ENCODE data around the gene TRIM71.

The TRIM71 gene

DNA sequence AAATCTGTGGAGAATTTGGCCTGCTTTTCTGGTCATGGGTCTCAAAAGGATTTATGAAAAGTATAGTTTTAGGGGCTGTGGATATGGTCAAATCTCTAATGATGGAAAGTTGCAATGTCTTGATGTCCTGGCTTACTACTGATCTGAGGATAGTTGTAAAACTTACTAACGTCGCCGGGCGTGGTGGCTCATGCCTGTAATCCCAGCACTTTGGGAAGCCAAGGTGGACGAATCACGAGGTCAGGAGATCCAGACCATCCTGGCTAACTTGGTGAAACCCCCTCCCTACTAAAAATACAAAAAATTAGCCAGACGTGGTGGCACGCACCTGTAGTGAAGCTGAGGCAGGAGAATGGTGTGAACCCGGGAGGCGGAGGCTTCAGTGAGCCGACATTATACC is 19.6 kb downstream of the TRIM71 start:
- Histone ChIP-seq H3K27ac (ENCODE audit: low read depth, low read length) (no peak overlapping the region), H3K4me3 (ENCODE audit: low read depth in 1 of 2, low read length in 2 of 2) (no peak overlapping the region), H3K4me1 (ENCODE audit: insufficient read depth, low read length) (no peaks in the 10 kb centered on the region), H3K9me3 (ENCODE audit: low read length) (no peaks in the 10 kb centered on the region), H3K27me3 (ENCODE audit: control insufficient read depth in 1 of 2, insufficient read depth in 2 of 2, low read length in 2 of 2) (no peaks in the 10 kb centered on the region), H3K36me3 (ENCODE audit: insufficient read depth, low read length) (no peaks in the 10 kb centered on the region), H3K9ac (ENCODE audit: low read length) (no peak overlapping the region)

DNA sequence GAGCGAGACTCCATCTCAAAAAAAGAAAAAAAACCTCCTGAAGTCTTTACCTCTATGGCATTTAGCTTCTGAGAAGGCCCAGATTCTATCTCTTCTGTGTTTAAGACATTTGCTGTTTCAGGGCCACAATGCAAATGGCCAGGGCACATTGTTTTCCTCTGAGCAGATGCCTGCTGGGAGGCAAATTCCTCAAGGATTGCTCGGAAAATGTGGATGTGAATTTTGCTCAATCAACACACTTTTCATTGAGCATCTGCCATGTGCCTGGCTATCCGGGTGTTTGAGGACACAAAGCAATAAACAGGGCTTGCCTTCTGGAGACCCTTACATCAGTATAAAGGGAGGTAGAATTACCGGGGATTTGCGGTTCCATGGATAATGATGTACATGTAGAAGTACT is 20.0 kb downstream of the TRIM71 start:
- H3K4me3 ChIP-seq (ENCODE audit: low read depth in 1 of 2, low read length in 2 of 2): no peak overlapping the region

DNA sequence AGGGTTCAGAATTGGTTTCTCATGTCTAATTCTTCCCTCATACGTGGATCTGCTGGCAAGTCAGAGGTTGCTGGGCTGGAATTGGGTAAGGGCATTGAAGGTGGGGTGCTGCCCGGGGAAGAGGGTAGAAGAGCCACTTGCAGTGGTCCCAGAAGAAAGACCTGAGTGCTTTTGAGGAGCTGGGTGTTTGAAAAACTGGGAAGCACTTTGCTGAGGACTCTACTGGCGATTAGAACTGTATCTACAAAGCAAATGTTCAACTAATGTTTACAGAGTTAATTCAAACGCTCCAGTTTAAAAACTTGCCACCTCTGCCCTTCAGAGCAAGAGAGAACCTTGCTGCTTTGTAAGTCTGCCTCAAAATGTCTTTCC is 21.9 kb downstream of the TRIM71 start:
- H3K27ac ChIP-seq (ENCODE audit: low read depth, low read length): no peak overlapping the region
- H3K9ac ChIP-seq (ENCODE audit: low read length): no peak overlapping the region
- no peaks in the 10 kb centered on the region for H3K9me3 ChIP-seq (ENCODE audit: low read length)
- H3K4me3 ChIP-seq (ENCODE audit: low read depth in 1 of 2, low read length in 2 of 2): no peak overlapping the region
- no peaks in the 10 kb centered on the region for H3K4me1 ChIP-seq (ENCODE audit: insufficient read depth, low read length)
- H3K36me3 ChIP-seq (ENCODE audit: insufficient read depth, low read length): no peaks in the 10 kb centered on the region
- no peaks in the 10 kb centered on the region for H3K27me3 ChIP-seq (ENCODE audit: control insufficient read depth in 1 of 2, insufficient read depth in 2 of 2, low read length in 2 of 2)

More for the DNA sequence above, 20.0 kb downstream of the TRIM71 start:
- no peaks in the 10 kb centered on the region for H3K9me3 ChIP-seq (ENCODE audit: low read length)
- H3K4me1 ChIP-seq (ENCODE audit: insufficient read depth, low read length): no peaks in the 10 kb centered on the region
- no peaks in the 10 kb centered on the region for H3K36me3 ChIP-seq (ENCODE audit: insufficient read depth, low read length)
- H3K9ac ChIP-seq (ENCODE audit: low read length): no peak overlapping the region
- no peak overlapping the region for H3K27ac ChIP-seq (ENCODE audit: low read depth, low read length)
- H3K27me3 ChIP-seq (ENCODE audit: control insufficient read depth in 1 of 2, insufficient read depth in 2 of 2, low read length in 2 of 2): no peaks in the 10 kb centered on the region

DNA sequence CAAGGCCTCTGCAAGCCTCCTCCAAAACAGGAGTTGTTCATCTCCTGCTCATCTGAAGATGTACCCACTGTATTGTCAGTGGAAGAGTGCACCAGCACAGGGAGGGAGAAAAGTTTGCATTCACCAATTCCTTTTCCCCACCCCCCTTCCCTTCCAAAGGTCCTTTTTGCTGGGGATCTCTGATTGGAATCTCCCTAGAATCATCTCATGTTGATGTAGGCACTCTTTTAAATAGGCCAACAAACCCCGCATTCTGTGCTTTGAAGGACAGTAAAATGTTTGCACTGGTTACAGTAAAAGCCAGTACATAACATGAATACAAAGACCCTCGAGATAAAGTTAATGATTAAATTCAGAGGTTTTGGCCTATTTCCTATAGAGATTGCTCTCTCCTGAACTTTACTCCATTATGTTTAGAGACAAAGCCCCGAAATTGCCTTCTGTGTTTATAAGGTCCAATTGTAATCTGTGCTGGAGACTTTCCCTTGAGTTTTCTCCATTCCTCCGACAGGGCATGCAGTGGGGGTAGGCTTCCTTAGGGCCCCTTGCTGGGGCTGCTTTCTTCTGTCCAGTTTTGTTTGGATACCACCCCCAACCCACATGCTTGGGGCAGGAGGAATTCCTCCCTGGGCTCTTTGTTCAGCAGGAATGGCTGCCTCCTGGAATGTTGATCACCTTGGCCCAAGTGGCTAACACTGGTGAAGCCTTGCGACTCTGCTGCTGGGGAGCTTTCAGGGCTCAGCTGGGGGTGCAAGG is 22.5 kb downstream of the TRIM71 start:
- Histone ChIP-seq H3K36me3 (ENCODE audit: insufficient read depth, low read length) (no peaks in the 10 kb centered on the region), H3K27ac (ENCODE audit: low read depth, low read length) (no peak overlapping the region), H3K9me3 (ENCODE audit: low read length) (no peaks in the 10 kb centered on the region), H3K27me3 (ENCODE audit: control insufficient read depth in 1 of 2, insufficient read depth in 2 of 2, low read length in 2 of 2) (no peaks in the 10 kb centered on the region), H3K4me3 (ENCODE audit: low read depth in 1 of 2, low read length in 2 of 2) (no peak overlapping the region), H3K4me1 (ENCODE audit: insufficient read depth, low read length) (no peaks in the 10 kb centered on the region), H3K9ac (ENCODE audit: low read length) (no peak overlapping the region)

DNA sequence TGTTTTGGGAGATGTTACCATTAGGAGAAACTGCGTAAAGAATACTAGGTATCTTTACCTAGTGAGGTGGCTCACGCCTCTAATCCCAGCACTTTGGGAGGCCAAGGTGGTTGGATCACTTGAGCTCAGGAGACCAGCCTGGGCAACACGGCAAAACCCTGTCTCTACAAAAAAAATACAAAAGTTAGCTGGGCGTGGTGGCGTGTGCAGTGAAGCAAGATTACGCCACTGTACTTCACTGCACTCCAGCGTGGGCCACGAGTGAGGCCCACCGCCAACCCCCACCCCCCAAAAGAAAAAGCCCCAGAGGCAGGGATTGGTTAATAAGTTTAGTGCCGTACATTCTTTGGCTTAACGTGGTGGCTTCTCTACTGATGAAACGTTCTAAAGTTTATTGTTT is 23.5 kb downstream of the TRIM71 start:
- H3K9me3 ChIP-seq (ENCODE audit: low read length): no peaks in the 10 kb centered on the region
- H3K9ac ChIP-seq (ENCODE audit: low read length): no peak overlapping the region
- H3K36me3 ChIP-seq (ENCODE audit: insufficient read depth, low read length): no peaks in the 10 kb centered on the region
- no peaks in the 10 kb centered on the region for H3K27me3 ChIP-seq (ENCODE audit: control insufficient read depth in 1 of 2, insufficient read depth in 2 of 2, low read length in 2 of 2)
- no peaks in the 10 kb centered on the region for H3K4me1 ChIP-seq (ENCODE audit: insufficient read depth, low read length)
- no peak overlapping the region for H3K27ac ChIP-seq (ENCODE audit: low read depth, low read length)
- H3K4me3 ChIP-seq (ENCODE audit: low read depth in 1 of 2, low read length in 2 of 2): no peak overlapping the region

DNA sequence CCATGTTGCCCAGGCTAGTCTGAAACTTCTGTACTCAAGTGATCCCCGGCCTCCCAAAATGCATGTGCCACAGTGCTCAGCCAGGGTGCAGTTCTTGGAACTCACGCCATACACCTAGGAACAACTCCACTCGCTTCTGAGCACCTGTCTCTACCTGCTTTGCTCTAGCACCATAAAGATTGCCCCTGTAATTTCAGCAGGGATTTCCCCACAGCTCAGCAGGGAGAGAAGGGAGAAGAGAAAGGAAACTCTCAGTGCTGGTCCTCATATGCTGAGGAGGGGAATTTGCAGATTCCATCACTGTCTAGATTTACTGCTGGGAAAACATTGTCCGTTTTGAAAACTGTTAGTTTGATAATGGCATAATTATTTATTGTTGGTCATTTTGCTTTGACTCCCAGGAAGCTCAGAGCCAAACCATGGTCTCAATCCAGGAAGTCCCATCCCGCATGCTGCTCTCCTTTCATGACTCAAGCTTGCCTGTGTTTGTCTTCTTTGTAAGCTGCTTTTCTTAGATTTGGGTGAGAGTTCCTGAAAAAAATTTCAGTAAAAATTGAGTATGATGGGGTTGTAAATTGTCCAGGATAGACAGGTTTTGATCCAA is 24.2 kb downstream of the TRIM71 start:
- Histone ChIP-seq H3K27me3 (ENCODE audit: control insufficient read depth in 1 of 2, insufficient read depth in 2 of 2, low read length in 2 of 2) (no peaks in the 10 kb centered on the region), H3K9ac (ENCODE audit: low read length) (no peak overlapping the region), H3K27ac (ENCODE audit: low read depth, low read length) (no peak overlapping the region), H3K4me1 (ENCODE audit: insufficient read depth, low read length) (no peaks in the 10 kb centered on the region), H3K4me3 (ENCODE audit: low read depth in 1 of 2, low read length in 2 of 2) (no peak overlapping the region), H3K9me3 (ENCODE audit: low read length) (no peaks in the 10 kb centered on the region), H3K36me3 (ENCODE audit: insufficient read depth, low read length) (no peaks in the 10 kb centered on the region)

DNA sequence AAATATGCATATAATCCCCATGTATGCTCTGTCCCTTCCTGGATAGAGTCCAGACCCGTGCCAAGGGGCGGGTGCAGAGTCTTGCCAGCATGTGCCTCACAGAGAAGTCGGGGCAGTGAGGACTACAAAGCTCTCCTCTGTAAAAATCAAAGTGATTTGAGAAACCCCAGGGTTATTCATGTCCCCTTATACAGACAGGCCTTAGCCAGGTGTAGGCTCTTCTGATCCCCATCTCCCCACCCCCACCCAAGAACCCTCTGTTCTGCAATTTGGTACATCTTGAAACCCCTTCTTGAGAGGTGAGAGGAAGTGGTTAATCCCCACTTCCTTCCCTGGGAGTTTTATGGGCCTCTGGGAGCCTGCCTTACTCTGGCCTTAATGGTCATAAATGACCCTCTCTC is 24.7 kb downstream of the TRIM71 start:
- H3K9me3 ChIP-seq (ENCODE audit: low read length): no peaks in the 10 kb centered on the region
- H3K27ac ChIP-seq (ENCODE audit: low read depth, low read length): no peak overlapping the region
- H3K27me3 ChIP-seq (ENCODE audit: control insufficient read depth in 1 of 2, insufficient read depth in 2 of 2, low read length in 2 of 2): no peaks in the 10 kb centered on the region
- H3K4me3 ChIP-seq (ENCODE audit: low read depth in 1 of 2, low read length in 2 of 2): no peak overlapping the region
- no peaks in the 10 kb centered on the region for H3K36me3 ChIP-seq (ENCODE audit: insufficient read depth, low read length)
- no peak overlapping the region for H3K9ac ChIP-seq (ENCODE audit: low read length)
- no peaks in the 10 kb centered on the region for H3K4me1 ChIP-seq (ENCODE audit: insufficient read depth, low read length)

DNA sequence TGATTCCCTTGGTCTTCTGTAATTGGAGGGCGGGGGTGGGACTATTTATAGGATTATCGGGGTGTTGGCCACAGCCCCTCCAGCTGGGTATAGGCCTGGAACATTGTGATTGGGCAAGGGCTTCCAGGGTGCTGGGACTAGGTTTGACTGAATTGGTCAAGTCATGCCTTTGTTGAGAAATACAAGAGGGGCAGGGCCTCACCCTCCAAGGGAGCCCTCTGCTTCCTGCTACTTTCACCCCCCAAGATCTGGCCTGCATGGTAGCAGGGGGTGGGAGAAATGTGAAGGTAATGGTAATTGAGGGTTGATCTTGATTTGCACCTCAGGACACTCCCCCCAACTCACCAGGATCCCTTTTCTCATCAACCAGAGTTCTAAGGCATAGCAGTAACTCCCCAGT is 25.2 kb downstream of the TRIM71 start:
- H3K9me3 ChIP-seq (ENCODE audit: low read length): no peaks in the 10 kb centered on the region
- no peaks in the 10 kb centered on the region for H3K27me3 ChIP-seq (ENCODE audit: control insufficient read depth in 1 of 2, insufficient read depth in 2 of 2, low read length in 2 of 2)
- H3K4me1 ChIP-seq (ENCODE audit: insufficient read depth, low read length): no peaks in the 10 kb centered on the region
- no peak overlapping the region for H3K9ac ChIP-seq (ENCODE audit: low read length)
- H3K27ac ChIP-seq (ENCODE audit: low read depth, low read length): no peak overlapping the region
- no peak overlapping the region for H3K4me3 ChIP-seq (ENCODE audit: low read depth in 1 of 2, low read length in 2 of 2)
- no peaks in the 10 kb centered on the region for H3K36me3 ChIP-seq (ENCODE audit: insufficient read depth, low read length)

DNA sequence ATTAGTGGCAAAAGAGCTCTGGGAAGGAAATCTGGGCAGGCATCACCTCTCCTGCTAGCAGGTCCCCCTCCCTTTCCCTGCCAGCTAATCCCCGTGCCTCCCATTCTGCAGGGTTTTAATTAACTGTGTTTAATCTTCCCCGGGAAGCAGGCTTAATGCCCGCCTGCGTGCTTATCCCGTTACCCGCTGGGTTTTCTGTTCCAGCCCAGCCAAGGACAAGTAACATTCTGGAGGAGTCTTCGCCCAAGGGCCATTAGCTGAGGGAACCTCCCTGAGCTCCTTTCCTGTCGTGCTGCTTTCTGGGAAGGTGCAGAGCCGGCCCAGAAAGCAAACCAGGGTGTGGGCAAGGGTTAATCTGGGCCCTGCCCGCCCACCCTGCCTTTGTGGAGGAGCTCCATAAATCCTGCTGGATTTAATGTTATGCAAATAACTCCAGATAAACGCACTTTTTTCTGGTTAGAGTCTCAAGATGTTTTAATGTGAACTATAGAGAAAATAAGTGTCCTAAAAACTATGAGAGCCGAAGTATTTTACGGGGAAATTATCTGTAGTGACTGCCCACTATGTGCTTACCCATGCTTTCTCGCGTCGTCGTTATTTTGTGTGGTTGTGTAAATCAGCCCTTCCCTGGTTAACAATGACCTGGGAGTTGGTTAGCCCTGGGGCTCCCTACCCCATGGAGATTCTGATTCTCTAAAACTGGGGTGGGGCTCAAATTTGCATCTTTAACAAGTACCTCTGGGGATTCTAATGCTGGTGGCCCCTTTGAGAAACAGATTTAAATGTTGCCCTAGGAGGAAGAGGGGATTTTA is 25.9 kb downstream of the TRIM71 start:
- no peak overlapping the region for H3K27ac ChIP-seq (ENCODE audit: low read depth, low read length)
- H3K4me3 ChIP-seq (ENCODE audit: low read depth in 1 of 2, low read length in 2 of 2): no peak overlapping the region
- no peaks in the 10 kb centered on the region for H3K27me3 ChIP-seq (ENCODE audit: control insufficient read depth in 1 of 2, insufficient read depth in 2 of 2, low read length in 2 of 2)
- no peaks in the 10 kb centered on the region for H3K9me3 ChIP-seq (ENCODE audit: low read length)
- H3K9ac ChIP-seq (ENCODE audit: low read length): no peak overlapping the region
- no peaks in the 10 kb centered on the region for H3K36me3 ChIP-seq (ENCODE audit: insufficient read depth, low read length)
- H3K4me1 ChIP-seq (ENCODE audit: insufficient read depth, low read length): no peaks in the 10 kb centered on the region

DNA sequence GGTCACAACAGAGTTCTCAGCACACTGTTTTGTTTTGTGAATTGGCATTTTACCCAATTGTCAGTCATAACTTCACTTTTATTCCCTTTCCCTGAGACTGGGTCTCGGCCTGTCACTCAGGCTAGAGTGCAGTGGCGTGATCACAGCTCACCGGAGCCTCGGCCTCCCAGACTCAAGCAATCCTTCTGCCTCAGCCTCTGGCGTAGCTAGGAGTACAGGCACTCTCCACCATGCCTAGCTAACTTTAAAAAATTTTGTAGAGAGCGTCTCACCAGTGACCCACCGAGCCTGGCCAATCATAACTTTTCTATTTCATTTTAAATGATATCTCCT is 26.5 kb downstream of the TRIM71 start:
- no peaks in the 10 kb centered on the region for H3K36me3 ChIP-seq (ENCODE audit: insufficient read depth, low read length)
- no peaks in the 10 kb centered on the region for H3K4me1 ChIP-seq (ENCODE audit: insufficient read depth, low read length)
- no peak overlapping the region for H3K27ac ChIP-seq (ENCODE audit: low read depth, low read length)
- no peaks in the 10 kb centered on the region for H3K9me3 ChIP-seq (ENCODE audit: low read length)
- H3K9ac ChIP-seq (ENCODE audit: low read length): no peak overlapping the region
- H3K27me3 ChIP-seq (ENCODE audit: control insufficient read depth in 1 of 2, insufficient read depth in 2 of 2, low read length in 2 of 2): no peaks in the 10 kb centered on the region
- no peak overlapping the region for H3K4me3 ChIP-seq (ENCODE audit: low read depth in 1 of 2, low read length in 2 of 2)

DNA sequence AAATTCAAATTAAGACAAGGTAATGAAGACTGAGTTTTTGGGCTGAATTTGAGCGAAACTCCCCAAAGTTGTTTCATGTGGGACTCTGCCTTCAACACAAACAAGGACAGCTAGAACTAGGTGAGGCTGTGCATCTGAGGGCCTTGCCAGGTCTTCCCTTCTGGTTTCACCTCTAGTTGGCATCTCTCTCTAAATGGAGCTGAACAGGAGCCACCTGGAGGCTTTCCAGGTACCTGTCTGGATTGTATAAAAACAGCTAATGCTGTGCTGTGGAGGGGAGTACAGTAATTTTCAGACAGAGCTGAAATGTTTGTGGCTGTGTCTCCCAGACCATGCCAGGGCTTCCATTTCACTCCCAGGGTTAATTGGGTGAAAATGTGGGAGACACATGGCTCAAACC is 27.1 kb downstream of the TRIM71 start:
- Histone ChIP-seq H3K4me1 (ENCODE audit: insufficient read depth, low read length) (no peaks in the 10 kb centered on the region), H3K9me3 (ENCODE audit: low read length) (no peaks in the 10 kb centered on the region), H3K27me3 (ENCODE audit: control insufficient read depth in 1 of 2, insufficient read depth in 2 of 2, low read length in 2 of 2) (no peaks in the 10 kb centered on the region), H3K36me3 (ENCODE audit: insufficient read depth, low read length) (no peaks in the 10 kb centered on the region), H3K9ac (ENCODE audit: low read length) (no peak overlapping the region), H3K4me3 (ENCODE audit: low read depth in 1 of 2, low read length in 2 of 2) (no peak overlapping the region), H3K27ac (ENCODE audit: low read depth, low read length) (no peak overlapping the region)

Measured in muscle layer of colon (tissue), 2 donors.